DLD1 (cell line): ENCODE measurements around the gene MUC12.
"Not testable (repeated sequence)": the region's sequence is repeated elsewhere in the genome, so short reads cannot be mapped to it uniquely, and the experiment has no call there.

ENCODE experiments used
- in situ Hi-C: cut with HindIII; loops from 2 replicates; pipeline ENCODE4 v1.10.0; 2017; ENCODE audit warnings: low sequenced_read_pairs

Gene MUC12

DNA sequence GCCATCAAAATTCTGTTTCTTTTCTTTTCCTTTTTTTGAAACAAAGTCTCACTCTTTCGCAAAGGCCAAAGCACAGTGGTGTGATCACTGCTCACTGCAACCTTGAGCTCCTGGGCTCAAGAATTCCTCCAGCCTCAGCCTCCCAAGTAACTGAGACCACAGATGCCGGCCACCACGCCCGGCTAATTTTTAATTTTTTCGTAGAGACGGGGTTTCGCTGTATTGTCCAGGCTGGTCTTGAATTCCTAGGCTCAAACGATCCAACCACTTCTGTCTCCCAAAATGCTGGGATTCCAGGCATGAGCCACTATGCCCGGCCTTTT, 90.2 kb downstream of the MUC12 start:
- in situ Hi-C loops, result loop anchor here (5.0 to 10.0 kb wide), 3 partner anchors 55 to 175 kb away; partner anchors contain the start of gene UFSP1

DNA sequence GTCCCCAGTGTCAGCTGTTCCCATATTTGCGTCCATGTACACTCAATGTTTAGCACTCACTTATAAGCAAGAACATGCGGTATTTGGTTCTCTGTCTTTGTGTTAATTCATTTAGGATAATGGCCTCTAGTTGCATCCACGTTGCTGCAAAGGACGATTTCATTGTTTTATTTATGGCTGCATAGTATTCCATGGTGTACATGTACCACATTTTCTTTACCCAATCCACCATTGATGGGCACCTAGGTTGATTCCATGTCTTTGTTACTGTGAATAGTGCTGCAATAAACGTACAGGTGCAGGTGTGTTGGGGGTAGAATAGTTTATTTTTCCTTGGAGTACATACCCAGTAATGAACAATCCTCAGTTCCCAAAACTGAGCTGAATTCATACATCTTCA, 91.6 kb downstream of the MUC12 start:
- in situ Hi-C loops, result no loop called here

DNA sequence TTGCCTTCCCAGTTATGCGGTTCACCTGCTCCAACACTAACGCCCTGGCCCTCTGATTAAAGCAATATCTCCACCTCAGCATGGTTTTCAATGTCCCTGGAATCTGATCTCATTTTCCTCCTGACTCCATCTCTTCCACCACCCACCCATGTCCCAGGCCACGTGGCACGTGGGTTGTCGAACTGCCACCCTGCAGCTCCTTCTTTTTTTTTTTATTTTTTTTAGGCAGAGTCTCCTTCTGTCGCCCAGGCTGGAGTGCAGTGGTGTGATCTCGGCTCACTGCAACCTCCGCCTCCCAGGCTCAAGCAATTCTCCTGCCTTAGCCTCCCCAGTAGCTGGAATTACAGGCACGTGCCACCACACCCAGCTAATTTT, 94.8 kb downstream of the MUC12 start:
- in situ Hi-C loops, result not testable (repeated sequence)

DNA sequence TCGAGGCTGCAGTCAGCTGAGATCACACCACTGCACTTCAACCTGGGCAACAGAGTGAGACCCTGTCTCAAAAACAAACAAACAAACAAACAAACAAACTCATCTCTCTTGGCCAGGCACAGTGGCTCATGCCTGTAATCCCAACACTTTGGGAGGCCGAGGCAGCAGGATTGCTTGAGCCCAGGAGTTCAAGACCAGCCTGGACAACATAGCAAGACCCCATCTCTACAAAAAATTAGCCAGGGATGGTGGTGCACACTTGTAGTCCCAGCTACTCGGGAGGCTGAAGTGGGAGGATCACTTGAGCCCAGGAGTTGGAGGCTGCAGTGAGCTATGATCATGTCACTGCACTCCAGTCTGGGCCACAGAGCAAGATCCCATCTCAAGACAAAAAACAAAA, 95.8 kb downstream of the MUC12 start:
- in situ Hi-C loops, result not testable (repeated sequence)

DNA sequence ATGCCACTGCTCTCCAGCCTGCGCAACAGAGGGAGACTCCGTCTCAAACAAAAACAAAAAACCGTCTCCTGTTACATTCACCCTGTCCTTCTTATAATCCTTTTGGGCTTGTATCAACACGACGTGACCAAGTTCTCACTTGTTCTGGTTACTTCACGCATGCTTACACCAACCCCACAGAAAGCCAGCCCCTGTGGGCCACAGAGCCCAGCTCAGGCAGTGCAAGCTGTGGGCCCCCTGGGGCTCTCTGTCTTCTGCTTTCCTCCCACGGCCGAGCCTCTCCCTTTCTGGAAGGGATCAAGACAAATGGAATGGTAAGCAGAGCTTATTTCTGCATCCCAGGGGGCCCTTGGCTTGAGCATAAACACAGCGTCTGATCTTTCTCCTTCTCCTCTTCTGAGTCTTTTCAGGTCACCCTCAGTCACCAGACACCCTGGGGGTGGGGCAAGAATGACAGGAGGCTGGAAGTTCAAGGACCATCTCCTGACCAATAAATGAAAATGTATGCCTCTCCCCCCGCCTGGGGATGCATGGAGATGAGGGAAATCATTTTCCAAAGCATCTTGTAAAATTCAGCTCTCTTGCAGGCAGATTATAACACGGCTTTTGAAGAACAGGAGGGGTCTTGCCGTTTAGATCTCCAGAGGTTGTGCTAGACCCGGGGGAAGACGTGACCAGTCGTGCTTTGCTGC, 96.9 kb downstream of the MUC12 start:
- in situ Hi-C loops, result no loop called here

DNA sequence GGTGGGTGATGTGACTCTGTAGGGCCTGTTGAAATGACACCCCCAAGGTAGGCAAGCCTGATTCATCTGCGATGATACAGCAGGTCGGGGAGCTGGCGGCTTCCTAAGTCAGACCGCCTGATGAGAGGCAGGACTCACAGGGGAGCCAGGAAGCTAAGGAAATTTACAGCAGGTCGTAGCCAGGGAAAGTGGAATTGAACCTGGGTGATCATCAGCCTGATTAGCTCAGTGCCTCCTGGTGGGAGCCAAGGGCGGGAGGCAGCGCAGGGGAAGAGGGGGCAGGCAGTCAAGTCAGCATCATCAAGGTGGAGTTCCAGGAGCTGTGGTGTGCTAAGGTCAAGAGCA, 97.4 kb downstream of the MUC12 start:
- in situ Hi-C loops, result no loop called here

DNA sequence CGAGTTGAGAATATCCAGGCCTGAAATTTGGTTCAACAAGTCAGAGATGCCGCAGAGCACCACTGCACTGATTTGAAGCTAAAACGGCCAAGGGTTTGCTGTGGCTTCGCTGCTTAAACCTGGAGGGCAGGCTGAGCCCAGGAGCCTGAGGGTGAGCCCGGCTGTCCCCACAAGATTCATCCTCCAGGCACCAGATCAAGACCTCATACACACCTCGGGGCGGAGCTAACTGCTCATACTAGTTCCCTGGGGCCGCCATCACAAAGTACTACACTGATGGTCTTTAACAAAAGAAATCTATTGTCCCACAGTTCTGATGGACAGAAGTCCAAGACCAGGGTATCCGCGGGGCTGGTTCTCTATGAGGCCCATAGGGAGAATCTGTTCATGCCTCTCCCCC, 99.0 kb downstream of the MUC12 start:
- in situ Hi-C loops, result no loop called here
